Right lobe of liver (tissue), 6 donors: ENCODE data around the gene CDRT4. TPM values are rescaled to one million over a fixed set of nuclear protein-coding genes. Genes with fewer than 3 reads are reported as not detected.
"Not testable (repeated sequence)": the region's sequence is repeated elsewhere in the genome, so short reads cannot be mapped to it uniquely, and the experiment has no call there.

ENCODE experiments used
- ATAC-seq, 4 donors: fragments of 200-7000 bp; cut with Tn5 transposase; one replicate each; pipeline ENCODE4 v1.9.1; 2020; ENCODE audit warnings: mild to moderate bottlenecking in 4 of 4, moderate library complexity in 4 of 4
- DNase-seq, 3 donors: peaks; one replicate each; pipeline ENCODE4 v3.0.0-alpha.2; 2020
- H3K27ac ChIP-seq, 3 donors: fragments of 200-600 bp; one replicate each; pipeline ENCODE4 v1.8.0; 2022
- H3K27me3 ChIP-seq, 2 donors: fragments of 200-600 bp; one replicate each; pipeline ENCODE4 v1.8.0; 2022
- H3K36me3 ChIP-seq, 4 donors: fragments of 200-600 bp; sonication (generic) in 1 of 4; one replicate each; pipeline versions ENCODE4 v1.5.1 to v1.8.0; 2017 to 2022; ENCODE audit warnings: control low read depth in 1 of 4
- H3K4me1 ChIP-seq, 4 donors: fragments of 200-600 bp; sonication (generic) in 1 of 4; one replicate each; pipeline versions ENCODE4 v1.5.1 to v1.8.0; 2017 to 2022; ENCODE audit warnings: control low read depth in 1 of 4
- H3K4me3 ChIP-seq, 3 donors: fragments of 200-600 bp; one replicate each; pipeline ENCODE4 v1.8.0; 2022
- H3K9me3 ChIP-seq, 4 donors: fragments of 200-600 bp; sonication (generic) in 1 of 4; one replicate each; pipeline versions ENCODE4 v1.5.1 to v1.8.0; 2017 to 2022; ENCODE audit warnings: control low read depth in 1 of 4
- CTCF ChIP-seq, 4 donors: fragments of 200-600 bp in 3 of 4; fragments of 450-650 bp in 1 of 4; IDR thresholded peaks; one replicate each; pipeline versions ENCODE4 v1.5.1 to v1.8.0; 2016 to 2022; ENCODE audit warnings: antibody characterized with exemption in 4 of 4, mild to moderate bottlenecking in 2 of 4
- POLR2A ChIP-seq: fragments of 450-650 bp; IDR thresholded peaks from one replicate; pipeline ENCODE4 v1.6.1; 2017; ENCODE audit warnings: antibody characterized with exemption, mild to moderate bottlenecking
- WGBS: methylation state at CpG from one replicate; pipeline ENCODE4 v1.1.6; 2018; ENCODE audit warnings: low coverage, low lambda C conversion rate; ENCODE audit not compliant: insufficient coverage; ENCODE audit errors: missing lambda C conversion rate; 5-methylcytosine and 5-hydroxymethylcytosine counted together
- intact Hi-C, 2 donors: fragments of 100-400 bp; cut with DNase I; formaldehyde crosslinking; loops; one replicate each; pipeline versions ENCODE4 v1.11.2 to v1.14.1; 2022
- total RNA-seq, 6 experiments: library from RNA; depleted of rRNA in 2 of 6; stranded (reverse); fragments of >200 nt in 2 of 6; fragmentation: NEBNext Ultra II Directional in 3 of 6; extraction: Animal tissue kit (Norgen Biotek cat#: 25700) in 3 of 6; gene quantifications; one replicate each; pipeline versions ENCODE4 v1.1.0 to v1.2.4, GENCODE V29; 2016 to 2023
- donor health status: DM: no; HTN: yes; CAD: no.
- donor health status: DM: no; HTN: no; CAD: no.
- donor health status: DM: no; HTN: no; CAD: no.
- donor health status: DM: no; HTN: yes; CAD: no.
- donor health status: DM: no; HTN: yes; CAD: no.

Gene CDRT4
- total RNA-seq, 6 experiments from 2014 or later = 0.43 to 3.3 (median 1.3) TPM

DNA sequence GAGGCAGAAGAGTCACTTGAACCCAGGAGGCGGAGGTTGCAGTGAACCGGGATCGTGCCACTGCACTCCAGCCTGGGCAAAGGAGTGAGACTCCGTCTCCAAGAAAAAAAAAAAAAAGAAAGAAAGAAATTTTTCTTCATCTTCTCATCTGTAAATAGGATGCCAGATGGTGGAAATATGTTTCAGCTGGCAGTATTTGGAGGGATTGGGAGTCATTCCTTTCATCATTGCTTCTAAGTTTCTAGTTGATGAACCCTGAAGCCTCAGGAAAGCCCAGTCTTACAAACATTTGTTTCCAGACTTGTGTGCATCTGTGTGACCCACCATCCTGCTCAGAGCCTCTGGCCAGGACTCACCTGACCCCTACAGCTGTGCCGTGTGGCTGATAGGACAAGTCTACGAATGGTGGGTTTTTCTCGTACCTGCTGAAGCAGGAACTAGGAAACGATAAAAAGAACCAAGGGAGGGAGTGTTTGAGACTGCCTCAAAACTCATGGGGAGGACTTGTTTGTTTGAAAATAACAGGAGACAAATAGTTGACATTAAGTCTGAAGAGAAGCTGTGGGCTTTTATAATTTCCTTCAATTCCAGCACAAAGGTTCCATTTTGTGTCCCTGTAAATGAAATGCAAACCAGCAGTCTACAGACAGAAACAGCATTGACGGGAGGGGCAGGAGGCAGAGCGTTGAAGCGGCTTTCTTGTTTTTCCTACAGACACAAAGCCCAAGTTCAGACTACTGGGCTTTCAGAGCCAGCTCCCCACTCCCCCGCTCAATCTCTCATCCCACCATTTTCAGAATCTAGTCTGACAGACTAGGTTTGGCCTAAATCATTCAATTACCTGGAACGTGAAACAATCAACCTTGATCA lies 24.9 kb downstream of the CDRT4 start:
- intact Hi-C loops = no loop called here
- H3K27me3 ChIP-seq = no peaks in the 10 kb centered on the region
- ATAC-seq (no peak), DNase-seq (no peak)
- H3K36me3 ChIP-seq = no peaks in the 10 kb centered on the region
- peaks cover 0 to 11% (median 4%) of the 10 kb centered on the region in 4 donors for H3K4me1 ChIP-seq
- WGBS = 94% methylated on average over 11 of the region's 13 CpGs
- H3K4me3 ChIP-seq = no peak overlapping the region
- no peaks in the 10 kb centered on the region for H3K9me3 ChIP-seq
- TF ChIP-seq POLR2A (no peak), CTCF (IDR thresholded peaks at IDR 0.05) (no peak)
- no peak overlapping the region for H3K27ac ChIP-seq

- Histone ChIP-seq H3K4me1 (peaks cover 0 to 24% (median 11%) of the 10 kb centered on the region in 4 donors), H3K27me3 (no peaks in the 10 kb centered on the region), H3K4me3 (no peak overlapping the region), H3K27ac (no peak overlapping the region), H3K36me3 (no peaks in the 10 kb centered on the region), H3K9me3 (no peaks in the 10 kb centered on the region)
- intact Hi-C loops = no loop called here
- DNase-seq (no peak), ATAC-seq (no peak)
- 91% methylated on average over 4 of the region's 4 CpGs for WGBS
- no peak for TF ChIP-seq POLR2A
These were observed 26.1 kb downstream of the CDRT4 start for GRCh38 chr17:15441315-15441714.

DNA sequence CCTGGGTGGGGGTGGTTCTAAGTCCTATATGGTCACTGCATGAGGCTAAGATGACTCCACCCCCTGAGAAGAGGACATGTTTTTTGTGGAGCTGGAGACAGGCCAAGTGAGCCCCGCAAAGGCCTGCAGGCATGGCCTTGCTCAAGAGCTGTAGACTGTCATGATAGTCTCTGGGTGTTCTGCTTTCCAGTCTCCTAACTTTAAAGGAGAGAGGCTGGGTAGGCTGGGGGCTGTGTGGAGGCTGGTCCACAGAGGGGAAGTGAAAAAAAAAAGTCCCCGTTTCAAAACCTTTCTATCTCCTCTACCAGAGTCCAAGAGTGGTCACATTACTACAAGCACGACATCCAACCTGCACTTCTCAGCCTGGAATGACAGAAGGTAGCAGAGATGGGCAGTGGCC lies 27.1 kb downstream of the CDRT4 start:
- Histone ChIP-seq H3K4me1 (peaks cover 0 to 33% (median 14%) of the 10 kb centered on the region in 4 donors), H3K4me3 (no peak overlapping the region), H3K36me3 (no peaks in the 10 kb centered on the region), H3K9me3 (no peaks in the 10 kb centered on the region), H3K27ac (no peak overlapping the region), H3K27me3 (no peaks in the 10 kb centered on the region)
- WGBS = 66% methylated on average over 3 of the region's 3 CpGs
- ATAC-seq (peak in 1 of 4 donors; percentile 8), DNase-seq (no peak)
- intact Hi-C loops = no loop called here
- TF ChIP-seq POLR2A = no peak
- no peak for TF ChIP-seq CTCF (IDR thresholded peaks at IDR 0.05)

- H3K36me3 ChIP-seq, H3K9me3 ChIP-seq, H3K27me3 ChIP-seq, H3K27ac ChIP-seq, ATAC-seq, H3K4me3 ChIP-seq, intact Hi-C loops, DNase-seq: not testable (repeated sequence)
- 93% methylated on average over 5 of the region's 8 CpGs for WGBS
- peaks cover 0 to 43% (median 22%) of the 10 kb centered on the region in 4 donors for H3K4me1 ChIP-seq
These were observed 28.0 kb downstream of the CDRT4 start for GRCh38 chr17:15439205-15439985.

DNA sequence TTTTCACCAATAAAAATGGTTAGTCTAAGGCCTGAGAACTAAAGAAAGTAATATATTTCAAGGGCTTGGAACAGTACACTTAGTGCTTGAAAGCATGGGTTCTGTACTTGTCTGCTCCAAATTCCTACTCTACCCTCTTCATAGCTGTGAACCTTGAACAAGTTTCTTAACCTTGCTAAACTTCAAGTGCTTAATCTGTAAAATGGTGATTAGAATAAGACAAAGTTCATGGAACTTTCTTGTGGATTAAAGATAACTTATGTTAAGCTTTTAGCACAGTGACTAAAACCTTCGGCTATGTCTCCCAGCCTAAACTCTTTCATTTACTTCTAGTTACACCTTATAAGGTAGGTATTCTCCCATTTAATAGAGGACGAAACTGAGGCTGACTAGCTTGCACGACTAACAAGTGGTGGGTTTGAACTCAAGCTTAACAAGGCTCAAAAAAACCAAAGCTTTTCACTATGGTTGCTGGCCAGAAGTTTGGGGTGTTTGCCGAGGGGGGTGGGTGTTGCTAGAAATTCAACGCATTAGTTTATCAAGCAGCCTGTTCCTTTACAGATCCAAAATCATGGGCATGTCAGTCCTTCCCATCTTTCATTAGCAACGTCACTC lies 28.8 kb downstream of the CDRT4 start:
- no peak for DNase-seq
- intact Hi-C loops = no loop called here
- WGBS = 73% methylated on average over 6 of the region's 6 CpGs
- Histone ChIP-seq H3K4me3 (no peak overlapping the region), H3K27ac (no peak overlapping the region), H3K9me3 (no peaks in the 10 kb centered on the region), H3K36me3 (no peaks in the 10 kb centered on the region), H3K27me3 (no peaks in the 10 kb centered on the region), H3K4me1 (peaks cover 0 to 48% (median 25%) of the 10 kb centered on the region in 4 donors)
- TF ChIP-seq POLR2A = no peak
- TF ChIP-seq CTCF (IDR thresholded peaks at IDR 0.05) = no peak
- ATAC-seq = no peak
